ENCODE results near the gene RFT1. TPM values are rescaled to one million over a fixed set of nuclear protein-coding genes. Genes with fewer than 3 reads are reported as not detected.

Gene RFT1
- total RNA-seq, 1 experiment from 2014 or later, result 35.7 TPM

GRCh38 chr3:53067567-53067966 lies 62.7 kb downstream of the RFT1 start:
- POLR2A ChIA-PET, result no interaction called here
- H3K4me3 ChIP-seq (ENCODE audit: low read depth, low read length), result no peak overlapping the region
- H3K9me3 Mint-ChIP-seq (ENCODE audit: unreplicated experiment), result no peaks in the 10 kb centered on the region
- H3K27me3 Mint-ChIP-seq (ENCODE audit: insufficient read depth, unreplicated experiment), result peaks cover 8% of the 10 kb centered on the region
- H3K9me3 ChIP-seq, result no peaks in the 10 kb centered on the region
- TF ChIP-seq, protein P1, sequence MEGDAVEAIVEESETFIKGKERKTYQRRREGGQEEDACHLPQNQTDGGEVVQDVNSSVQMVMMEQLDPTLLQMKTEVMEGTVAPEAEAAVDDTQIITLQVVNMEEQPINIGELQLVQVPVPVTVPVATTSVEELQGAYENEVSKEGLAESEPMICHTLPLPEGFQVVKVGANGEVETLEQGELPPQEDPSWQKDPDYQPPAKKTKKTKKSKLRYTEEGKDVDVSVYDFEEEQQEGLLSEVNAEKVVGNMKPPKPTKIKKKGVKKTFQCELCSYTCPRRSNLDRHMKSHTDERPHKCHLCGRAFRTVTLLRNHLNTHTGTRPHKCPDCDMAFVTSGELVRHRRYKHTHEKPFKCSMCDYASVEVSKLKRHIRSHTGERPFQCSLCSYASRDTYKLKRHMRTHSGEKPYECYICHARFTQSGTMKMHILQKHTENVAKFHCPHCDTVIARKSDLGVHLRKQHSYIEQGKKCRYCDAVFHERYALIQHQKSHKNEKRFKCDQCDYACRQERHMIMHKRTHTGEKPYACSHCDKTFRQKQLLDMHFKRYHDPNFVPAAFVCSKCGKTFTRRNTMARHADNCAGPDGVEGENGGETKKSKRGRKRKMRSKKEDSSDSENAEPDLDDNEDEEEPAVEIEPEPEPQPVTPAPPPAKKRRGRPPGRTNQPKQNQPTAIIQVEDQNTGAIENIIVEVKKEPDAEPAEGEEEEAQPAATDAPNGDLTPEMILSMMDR (IDR thresholded peaks at IDR 0.05; ENCODE audit: insufficient read depth in 1 of 2, low read depth in 1 of 2, low read length in 1 of 2, severe bottlenecking in 1 of 2, unreplicated experiment in 1 of 2), result no peak
- no peak for DNase-seq
- intact Hi-C loops (cut with micrococcal nuclease; ENCODE audit: unreplicated experiment), result no loop called here
- H3K27ac Mint-ChIP-seq (ENCODE audit: unreplicated experiment), result no peak overlapping the region
- no TSS peak for BruUV-seq (replicated peaks)
- no peak overlapping the region for H3K4me3 Mint-ChIP-seq (ENCODE audit: unreplicated experiment)
- H3K4me1 Mint-ChIP-seq (ENCODE audit: low read depth, unreplicated experiment), result peaks cover 4% of the 10 kb centered on the region
- H3K36me3 Mint-ChIP-seq (ENCODE audit: insufficient read depth, unreplicated experiment), result no peaks in the 10 kb centered on the region
- H3K4me1 ChIP-seq, result peaks cover 4% of the 10 kb centered on the region
- no peaks in the 10 kb centered on the region; the same call in 1 of the 2 replicates for H3K36me3 ChIP-seq (ENCODE audit: control insufficient read depth, insufficient read depth, low read length)
- H3K27me3 ChIP-seq (replicated peaks; ENCODE audit: control insufficient read depth, insufficient read depth, low read length), result no peaks in the 10 kb centered on the region
- CTCF ChIA-PET, result interaction anchor here (0.6 kb wide), 1 partner anchor 121 kb away, joined by 4 read pairs; no protein-coding TSS in a partner anchor

GRCh38 chr3:53065841-53066480 lies 64.3 kb downstream of the RFT1 start:
- ChIA-PET POLR2A (no interaction called here), CTCF (interaction anchor here (0.5 to 0.7 kb wide), 3 partner anchors 132 to 158 kb away, joined by 3 to 6 read pairs (median 5); no protein-coding TSS in a partner anchor)
- H3K4me3 Mint-ChIP-seq (ENCODE audit: unreplicated experiment), result no peak overlapping the region
- no peaks in the 10 kb centered on the region for H3K4me1 ChIP-seq
- peaks cover 8% of the 10 kb centered on the region for H3K27me3 Mint-ChIP-seq (ENCODE audit: insufficient read depth, unreplicated experiment)
- no peaks in the 10 kb centered on the region for H3K27me3 ChIP-seq (replicated peaks; ENCODE audit: control insufficient read depth, insufficient read depth, low read length)
- no peak for DNase-seq
- intact Hi-C loops (cut with micrococcal nuclease; ENCODE audit: unreplicated experiment), result no loop called here
- no TSS peak for BruUV-seq (replicated peaks)
- H3K4me3 ChIP-seq (ENCODE audit: low read depth, low read length), result no peak overlapping the region
- no peaks in the 10 kb centered on the region for H3K9me3 Mint-ChIP-seq (ENCODE audit: unreplicated experiment)
- H3K9me3 ChIP-seq, result no peaks in the 10 kb centered on the region
- TF ChIP-seq, protein P1 (IDR thresholded peaks at IDR 0.05; ENCODE audit: insufficient read depth in 1 of 2, low read depth in 1 of 2, low read length in 1 of 2, severe bottlenecking in 1 of 2, unreplicated experiment in 1 of 2), result no peak
- H3K27ac Mint-ChIP-seq (ENCODE audit: unreplicated experiment), result no peak overlapping the region
- H3K36me3 Mint-ChIP-seq (ENCODE audit: insufficient read depth, unreplicated experiment), result no peaks in the 10 kb centered on the region
- no peaks in the 10 kb centered on the region for H3K4me1 Mint-ChIP-seq (ENCODE audit: low read depth, unreplicated experiment)
- H3K36me3 ChIP-seq (ENCODE audit: control insufficient read depth, insufficient read depth, low read length), result no peaks in the 10 kb centered on the region

- no peaks in the 10 kb centered on the region for H3K4me1 ChIP-seq
- Mint-ChIP-seq H3K9me3 (ENCODE audit: unreplicated experiment) (no peaks in the 10 kb centered on the region), H3K36me3 (ENCODE audit: insufficient read depth, unreplicated experiment) (no peaks in the 10 kb centered on the region), H3K4me1 (ENCODE audit: low read depth, unreplicated experiment) (no peaks in the 10 kb centered on the region), H3K4me3 (ENCODE audit: unreplicated experiment) (no peak overlapping the region), H3K27me3 (ENCODE audit: insufficient read depth, unreplicated experiment) (peaks cover 8% of the 10 kb centered on the region), H3K27ac (ENCODE audit: unreplicated experiment) (no peak overlapping the region)
- DNase-seq, result no peak
- POLR2A ChIA-PET, result no interaction called here
- no peaks in the 10 kb centered on the region for H3K27me3 ChIP-seq (replicated peaks; ENCODE audit: control insufficient read depth, insufficient read depth, low read length)
- BruUV-seq (replicated peaks), result no TSS peak
- no peaks in the 10 kb centered on the region for H3K9me3 ChIP-seq
- CTCF ChIA-PET, result no interaction called here
- TF ChIP-seq, protein P1 (IDR thresholded peaks at IDR 0.05; ENCODE audit: insufficient read depth in 1 of 2, low read depth in 1 of 2, low read length in 1 of 2, severe bottlenecking in 1 of 2, unreplicated experiment in 1 of 2), result no peak
- H3K36me3 ChIP-seq (ENCODE audit: control insufficient read depth, insufficient read depth, low read length), result no peaks in the 10 kb centered on the region
- H3K4me3 ChIP-seq (ENCODE audit: low read depth, low read length), result no peak overlapping the region
- intact Hi-C loops (cut with micrococcal nuclease; ENCODE audit: unreplicated experiment), result no loop called here
Observed at GRCh38 chr3:53062905-53063304, 67.3 kb downstream of the RFT1 start.

Measured in Caco-2 (cell line).